ENCODE data around the gene ZSCAN30.

GRCh38 chr18:35291166-35291565, 1.1 kb upstream of the ZSCAN30 start:
- TF ChIP-seq POLR2A (IDR thresholded peaks at IDR 0.05; ENCODE audit: low read length) (no peak), GATA1 (IDR thresholded peaks at IDR 0.05; ENCODE audit: low read depth, low read length) (no peak)

Data from erythroblast (primary cell).